Endothelial cell of umbilical vein (primary cell): ENCODE measurements around the gene ZNF496. TPM values are rescaled to one million over a fixed set of nuclear protein-coding genes. Genes with fewer than 3 reads are reported as not detected.

Experiments used
- BruUV-seq: library from RNA; stranded (reverse); fragments of 400-500 nt; replicated peaks from 2 replicates; lab custom pipeline; 2021; lab: Mats Ljungman, UMichigan
- CTCF ChIA-PET: fragments of 300-600, 350-600 bp; sonication (Branson Sonifier 250); formaldehyde crosslinking; loops from one replicate; lab custom pipeline; 2021; ENCODE audit warnings: antibody characterized with exemption, inconsistent platforms; lab: Charles Lee
- POLR2A ChIA-PET: fragments of 300-600, 350-600 bp; sonication (Branson Sonifier 250); formaldehyde crosslinking; loops from one replicate; lab custom pipeline; 2021; ENCODE audit warnings: antibody characterized with exemption, inconsistent platforms; lab: Charles Lee
- DNase-seq: peaks from one replicate; pipeline ENCODE4 v3.0.0-alpha.2; 2011; ENCODE audit warnings: low read depth, low spot score
- FAIRE-seq: peaks from 2 replicates; lab custom pipeline; 2011; peaks lifted over from hg19 to GRCh38; lab: Jason Lieb, UNC
- H2AFZ ChIP-seq: 2 replicates; pipeline ENCODE4 v1.6.0; 2012; ENCODE audit warnings: low read depth, low read length, control low read depth, inconsistent platforms
- H3K27ac ChIP-seq: 2 replicates; pipeline ENCODE4 v1.5.1; 2011; ENCODE audit warnings: low read depth, mild to moderate bottlenecking, control low read depth, low read length, moderate library complexity; ENCODE audit not compliant: insufficient read depth
- H3K27me3 ChIP-seq, 2 experiments: 2 replicates each; pipeline versions ENCODE4 v1.6.0 to v1.6.1; 2011; ENCODE audit warnings: low read length in 2 of 2, mixed read lengths in 1 of 2; ENCODE audit not compliant: control insufficient read depth in 2 of 2, insufficient read depth in 2 of 2
- H3K36me3 ChIP-seq, 2 experiments: 2 replicates in 1 of 2; 3 replicates in 1 of 2; pipeline ENCODE4 v1.5.1; 2011; ENCODE audit warnings: low read length in 2 of 2, mild to moderate bottlenecking in 1 of 2, moderate library complexity in 1 of 2; ENCODE audit not compliant: control insufficient read depth in 2 of 2, insufficient read depth in 2 of 2; ENCODE audit errors: extremely low read depth in 1 of 2
- H3K4me1 ChIP-seq: 3 replicates; pipeline ENCODE4 v1.5.1; 2011; ENCODE audit warnings: mild to moderate bottlenecking, low read length; ENCODE audit not compliant: control insufficient read depth, insufficient read depth; ENCODE audit errors: extremely low read depth
- H3K4me2 ChIP-seq: 2 replicates; pipeline ENCODE4 v1.6.1; 2011; ENCODE audit warnings: low read length, control low read depth, mixed read lengths; ENCODE audit not compliant: insufficient read depth
- H3K4me3 ChIP-seq, 3 experiments: fragments of 200-600 bp in 1 of 3; sonication (generic), shearing (Covaris generic) in 1 of 3; replicated peaks in 1 of 3; 2 replicates each; pipeline ENCODE4 v1.5.1; 2011 to 2016; ENCODE audit warnings: control low read depth in 3 of 3, low read length in 3 of 3, mild to moderate bottlenecking in 2 of 3, inconsistent platforms in 1 of 3, low read depth in 1 of 3, moderate library complexity in 1 of 3; ENCODE audit not compliant: insufficient read depth in 1 of 3
- H3K79me2 ChIP-seq: 2 replicates; pipeline ENCODE4 v1.6.0; 2012; ENCODE audit warnings: low read length, inconsistent platforms; ENCODE audit not compliant: control insufficient read depth, insufficient read depth
- H3K9ac ChIP-seq: replicated peaks from 2 replicates; pipeline ENCODE3; 2011; ENCODE audit warnings: low read length, control low read depth; ENCODE audit not compliant: insufficient read depth; ENCODE audit errors: extremely low read depth
- H3K9me1 ChIP-seq: replicated peaks from 3 replicates; pipeline ENCODE4 v1.6.0; 2011; ENCODE audit warnings: mild to moderate bottlenecking, low read length; ENCODE audit not compliant: control insufficient read depth, insufficient read depth; ENCODE audit errors: extremely low read depth
- H3K9me3 ChIP-seq: replicated peaks from 2 replicates; pipeline ENCODE4 v1.5.1; 2012; ENCODE audit warnings: low read length, inconsistent platforms; ENCODE audit not compliant: control insufficient read depth, insufficient read depth
- H4K20me1 ChIP-seq: replicated peaks from 2 replicates; pipeline ENCODE3; 2011; ENCODE audit warnings: mild to moderate bottlenecking, low read length; ENCODE audit not compliant: control insufficient read depth, insufficient read depth; ENCODE audit errors: extremely low read depth
- EZH2 ChIP-seq: IDR thresholded peaks from 2 replicates; pipeline ENCODE4 v1.6.1; 2012; ENCODE audit warnings: borderline replicate concordance, low read depth, mild to moderate bottlenecking, moderate library complexity, low read length, inconsistent platforms; ENCODE audit not compliant: severe bottlenecking
- FOS ChIP-seq: IDR thresholded peaks from 2 replicates; pipeline ENCODE4 v1.6.1; 2011; ENCODE audit warnings: mild to moderate bottlenecking, low read length, moderate library complexity, borderline replicate concordance; ENCODE audit not compliant: insufficient read depth
- GATA2 ChIP-seq: IDR thresholded peaks from 2 replicates; pipeline ENCODE4 v1.7.0; 2011; ENCODE audit warnings: low read depth, mild to moderate bottlenecking, moderate library complexity, mixed read lengths, low read length; ENCODE audit not compliant: insufficient read length, insufficient read depth
- JUN ChIP-seq: IDR thresholded peaks from 2 replicates; pipeline ENCODE4 v1.6.1; 2011; ENCODE audit warnings: borderline replicate concordance, low read depth; ENCODE audit not compliant: insufficient read length, insufficient read depth
- MYC ChIP-seq: IDR thresholded peaks from one replicate; pipeline ENCODE4 v1.6.1; 2011; ENCODE audit warnings: mild to moderate bottlenecking, low read depth, low read length
- POLR2A ChIP-seq: IDR thresholded peaks from 2 replicates; pipeline ENCODE4 v1.6.1; 2012; ENCODE audit warnings: low read depth, mild to moderate bottlenecking, control low read depth, low read length
- POLR2AphosphoS5 ChIP-seq: IDR thresholded peaks from 2 replicates; pipeline ENCODE4 v1.6.1; 2012; ENCODE audit warnings: low read depth, mild to moderate bottlenecking, control low read depth, low read length, moderate library complexity; ENCODE audit not compliant: insufficient read depth
- dilution Hi-C: fragments of 300-500 bp; cut with MboI; formaldehyde crosslinking; loops from one replicate; pipeline ENCODE4 v1.15.0; 2019; ENCODE audit warnings: low sequenced_read_pairs; ENCODE audit not compliant: extremely low pct_ligation_motif_present
- intact Hi-C: fragments of 100-400 bp; cut with micrococcal nuclease; formaldehyde crosslinking; loops from one replicate; pipeline ENCODE4 v1.10.0; 2022
- polyA plus RNA-seq, 4 experiments: library from polyadenylated mRNA; depleted of rRNA in 3 of 4; stranded (reverse) in 3 of 4; unstranded in 1 of 4; fragments of >200 nt; gene quantifications; 2 replicates each; pipeline versions ENCODE4 v1.2.1 to v1.2.3, GENCODE V29; 2011 to 2012; ENCODE audit warnings: missing spikeins in 1 of 4
- total RNA-seq: library from RNA; stranded (reverse); gene quantifications from 2 replicates; pipeline ENCODE4 v1.2.3, GENCODE V29; 2021
- TF ChIP-seq, protein P1 (sequence below), 2 donors: IDR thresholded peaks; 1 replicate in 1 of 2; 2 replicates in 1 of 2; pipeline ENCODE4 v1.5.1; 2011; ENCODE audit warnings: low read length in 2 of 2, mild to moderate bottlenecking in 2 of 2, moderate library complexity in 2 of 2, control low read depth in 1 of 2, inconsistent platforms in 1 of 2, low read depth in 1 of 2; ENCODE audit not compliant: insufficient read depth in 1 of 2; ENCODE audit errors: extremely low read depth in 1 of 2
- TF ChIP-seq, protein P2 (sequence below): IDR thresholded peaks from 2 replicates; pipeline ENCODE4 v1.6.1; 2011; ENCODE audit not compliant: insufficient read depth, insufficient read length

Gene ZNF496
- total and polyA plus RNA-seq, 2 donors (not counting 3 experiments of a cell fraction or from before 2014, with no cell fraction given): 22.4 to 46.0 TPM

- no peak for FAIRE-seq
- intact Hi-C loops: no loop called here
- no peaks in the 10 kb centered on the region for H3K9me1 ChIP-seq
These were observed 30.5 kb downstream of the ZNF496 start for GRCh38 chr1:247301176-247301540.

More at GRCh38 chr1:247301176-247301540, 30.5 kb downstream of the ZNF496 start:
- Histone ChIP-seq H3K4me1 (no peaks in the 10 kb centered on the region), H3K27ac (no peak overlapping the region), H3K36me3 (peaks cover 0 to 27% of the 10 kb centered on the region in 2 experiments), H2AFZ (no peak overlapping the region), H3K4me2 (no peak overlapping the region), H3K9me3 (no peaks in the 10 kb centered on the region), H3K79me2 (no peaks in the 10 kb centered on the region), H3K4me3 (no peak overlapping the region), H3K27me3 (no peaks in the 10 kb centered on the region), H3K9ac (no peak overlapping the region), H4K20me1 (no peaks in the 10 kb centered on the region)
- dilution Hi-C loops: no loop called here
- CTCF ChIA-PET: interaction anchor here (2.0 kb wide), 1 partner anchor 71 kb away, joined by 5 read pairs; no protein-coding TSS in a partner anchor
- no peak for DNase-seq
- TF ChIP-seq, protein P1, sequence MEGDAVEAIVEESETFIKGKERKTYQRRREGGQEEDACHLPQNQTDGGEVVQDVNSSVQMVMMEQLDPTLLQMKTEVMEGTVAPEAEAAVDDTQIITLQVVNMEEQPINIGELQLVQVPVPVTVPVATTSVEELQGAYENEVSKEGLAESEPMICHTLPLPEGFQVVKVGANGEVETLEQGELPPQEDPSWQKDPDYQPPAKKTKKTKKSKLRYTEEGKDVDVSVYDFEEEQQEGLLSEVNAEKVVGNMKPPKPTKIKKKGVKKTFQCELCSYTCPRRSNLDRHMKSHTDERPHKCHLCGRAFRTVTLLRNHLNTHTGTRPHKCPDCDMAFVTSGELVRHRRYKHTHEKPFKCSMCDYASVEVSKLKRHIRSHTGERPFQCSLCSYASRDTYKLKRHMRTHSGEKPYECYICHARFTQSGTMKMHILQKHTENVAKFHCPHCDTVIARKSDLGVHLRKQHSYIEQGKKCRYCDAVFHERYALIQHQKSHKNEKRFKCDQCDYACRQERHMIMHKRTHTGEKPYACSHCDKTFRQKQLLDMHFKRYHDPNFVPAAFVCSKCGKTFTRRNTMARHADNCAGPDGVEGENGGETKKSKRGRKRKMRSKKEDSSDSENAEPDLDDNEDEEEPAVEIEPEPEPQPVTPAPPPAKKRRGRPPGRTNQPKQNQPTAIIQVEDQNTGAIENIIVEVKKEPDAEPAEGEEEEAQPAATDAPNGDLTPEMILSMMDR (IDR thresholded peaks at IDR 0.05; ENCODE audit: extremely low read depth in 1 of 2, insufficient read depth in 1 of 2, low read depth in 1 of 2, low read length in 2 of 2): no peak
- TF ChIP-seq GATA2 (no peak), MYC (no peak), FOS (no peak), POLR2AphosphoS5 (no peak), POLR2A (no peak), EZH2 (no peak), JUN (no peak)
- TF ChIP-seq, protein P2, sequence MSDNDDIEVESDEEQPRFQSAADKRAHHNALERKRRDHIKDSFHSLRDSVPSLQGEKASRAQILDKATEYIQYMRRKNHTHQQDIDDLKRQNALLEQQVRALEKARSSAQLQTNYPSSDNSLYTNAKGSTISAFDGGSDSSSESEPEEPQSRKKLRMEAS: no peak
- POLR2A ChIA-PET: no interaction called here
- BruUV-seq: no TSS peak
